EH (cell line): Measurements from ENCODE around the gene MAP3K14.
A peak's percentile ranks its signal among the peaks of the same experiment; 100 is the strongest.

Experiments used
- DNase-seq: peaks from one replicate; pipeline ENCODE4 v3.0.0-alpha.2; 2015; ENCODE audit warnings: low read depth

The MAP3K14 gene

GRCh38 chr17:45338996-45339535 lies 22.2 kb upstream of the MAP3K14 start:
- no peak for DNase-seq

GRCh38 chr17:45338023-45338781 lies 21.4 kb upstream of the MAP3K14 start:
- no peak for DNase-seq

- DNase-seq = no peak
Measured at GRCh38 chr17:45336390-45337182, 19.8 kb upstream of the MAP3K14 start.

GRCh38 chr17:45335721-45336120 lies 18.9 kb upstream of the MAP3K14 start:
- no peak for DNase-seq

- DNase-seq = no peak
Measured at GRCh38 chr17:45334701-45335677, 18.2 kb upstream of the MAP3K14 start.

GRCh38 chr17:45334231-45334630 lies 17.4 kb upstream of the MAP3K14 start:
- DNase-seq = no peak

GRCh38 chr17:45333702-45334092 lies 16.9 kb upstream of the MAP3K14 start:
- no peak for DNase-seq

- DNase-seq = peak; percentile 55
Measured at GRCh38 chr17:45332989-45333701, 16.3 kb upstream of the MAP3K14 start.

- no peak for DNase-seq
Measured at GRCh38 chr17:45332505-45332904, 15.7 kb upstream of the MAP3K14 start.

- no peak for DNase-seq
Measured at GRCh38 chr17:45326626-45327025, 9.8 kb upstream of the MAP3K14 start.

- peak; percentile 65 for DNase-seq
Measured at GRCh38 chr17:45325810-45326209, 9.0 kb upstream of the MAP3K14 start.

GRCh38 chr17:45324336-45324735 lies 7.5 kb upstream of the MAP3K14 start:
- DNase-seq = no peak

GRCh38 chr17:45322168-45322567 lies 5.3 kb upstream of the MAP3K14 start:
- no peak for DNase-seq

- peak; percentile 100 for DNase-seq
Measured at GRCh38 chr17:45320931-45321461, 4.2 kb upstream of the MAP3K14 start.

GRCh38 chr17:45320349-45320930 lies 3.6 kb upstream of the MAP3K14 start:
- peak; percentile 88 for DNase-seq

GRCh38 chr17:45319239-45319703 lies 2.5 kb upstream of the MAP3K14 start:
- peak; percentile 78 for DNase-seq

- no peak for DNase-seq
Measured at GRCh38 chr17:45318561-45319230, 1.9 kb upstream of the MAP3K14 start.

GRCh38 chr17:45317111-45317928 lies 500 bp upstream of the MAP3K14 start:
- DNase-seq = peak; percentile 100
